ENCODE measurements around the gene SLC7A5. TPM values are rescaled to one million over a fixed set of nuclear protein-coding genes. Genes with fewer than 3 reads are reported as not detected.

The SLC7A5 gene
- total RNA-seq, 1 donor from 2014 or later, result 169 TPM

DNA sequence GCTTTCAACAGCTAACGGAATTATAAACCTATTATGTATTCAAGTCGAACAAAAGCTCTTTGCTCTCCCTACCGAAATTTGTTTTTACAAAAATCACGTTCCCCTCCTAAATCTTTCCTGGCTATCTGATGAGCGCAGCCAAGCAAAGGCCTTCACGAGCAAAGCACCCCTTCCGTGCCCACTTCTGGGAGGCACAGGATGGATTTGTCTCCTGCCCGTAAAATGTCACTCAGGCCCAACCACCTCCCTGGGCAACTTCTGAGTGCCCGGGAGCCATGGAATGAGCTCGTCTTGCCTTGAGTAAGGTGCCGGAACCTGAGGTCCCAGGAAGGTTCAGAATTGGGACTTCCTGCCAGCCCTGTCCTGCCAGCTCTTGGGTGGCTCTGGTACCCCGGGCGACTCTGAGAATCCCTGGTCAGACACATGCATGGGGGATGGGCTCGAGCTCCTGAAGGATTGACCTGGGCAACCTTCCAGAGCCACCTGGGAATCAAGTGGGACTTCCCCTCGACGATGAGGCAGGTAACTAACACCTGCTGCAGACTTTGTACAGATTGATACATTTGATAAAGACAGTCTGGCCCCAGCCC is 19.8 kb downstream of the SLC7A5 start:
- TF ChIP-seq, protein P1, sequence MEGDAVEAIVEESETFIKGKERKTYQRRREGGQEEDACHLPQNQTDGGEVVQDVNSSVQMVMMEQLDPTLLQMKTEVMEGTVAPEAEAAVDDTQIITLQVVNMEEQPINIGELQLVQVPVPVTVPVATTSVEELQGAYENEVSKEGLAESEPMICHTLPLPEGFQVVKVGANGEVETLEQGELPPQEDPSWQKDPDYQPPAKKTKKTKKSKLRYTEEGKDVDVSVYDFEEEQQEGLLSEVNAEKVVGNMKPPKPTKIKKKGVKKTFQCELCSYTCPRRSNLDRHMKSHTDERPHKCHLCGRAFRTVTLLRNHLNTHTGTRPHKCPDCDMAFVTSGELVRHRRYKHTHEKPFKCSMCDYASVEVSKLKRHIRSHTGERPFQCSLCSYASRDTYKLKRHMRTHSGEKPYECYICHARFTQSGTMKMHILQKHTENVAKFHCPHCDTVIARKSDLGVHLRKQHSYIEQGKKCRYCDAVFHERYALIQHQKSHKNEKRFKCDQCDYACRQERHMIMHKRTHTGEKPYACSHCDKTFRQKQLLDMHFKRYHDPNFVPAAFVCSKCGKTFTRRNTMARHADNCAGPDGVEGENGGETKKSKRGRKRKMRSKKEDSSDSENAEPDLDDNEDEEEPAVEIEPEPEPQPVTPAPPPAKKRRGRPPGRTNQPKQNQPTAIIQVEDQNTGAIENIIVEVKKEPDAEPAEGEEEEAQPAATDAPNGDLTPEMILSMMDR (IDR thresholded peaks at IDR 0.05; ENCODE audit: insufficient read depth, low read length, severe bottlenecking), result no peak
- DNase-seq (ENCODE audit: low read depth), result no peak
- no peak for FAIRE-seq
- no peak overlapping the region for H3K4me3 ChIP-seq (ENCODE audit: low read depth, low read length)
- H3K36me3 ChIP-seq (ENCODE audit: control insufficient read depth, insufficient read depth, low read length), result peaks cover 70% of the 10 kb centered on the region
- no peaks in the 10 kb centered on the region for H3K27me3 ChIP-seq (ENCODE audit: control insufficient read depth, insufficient read depth, low read length)

DNA sequence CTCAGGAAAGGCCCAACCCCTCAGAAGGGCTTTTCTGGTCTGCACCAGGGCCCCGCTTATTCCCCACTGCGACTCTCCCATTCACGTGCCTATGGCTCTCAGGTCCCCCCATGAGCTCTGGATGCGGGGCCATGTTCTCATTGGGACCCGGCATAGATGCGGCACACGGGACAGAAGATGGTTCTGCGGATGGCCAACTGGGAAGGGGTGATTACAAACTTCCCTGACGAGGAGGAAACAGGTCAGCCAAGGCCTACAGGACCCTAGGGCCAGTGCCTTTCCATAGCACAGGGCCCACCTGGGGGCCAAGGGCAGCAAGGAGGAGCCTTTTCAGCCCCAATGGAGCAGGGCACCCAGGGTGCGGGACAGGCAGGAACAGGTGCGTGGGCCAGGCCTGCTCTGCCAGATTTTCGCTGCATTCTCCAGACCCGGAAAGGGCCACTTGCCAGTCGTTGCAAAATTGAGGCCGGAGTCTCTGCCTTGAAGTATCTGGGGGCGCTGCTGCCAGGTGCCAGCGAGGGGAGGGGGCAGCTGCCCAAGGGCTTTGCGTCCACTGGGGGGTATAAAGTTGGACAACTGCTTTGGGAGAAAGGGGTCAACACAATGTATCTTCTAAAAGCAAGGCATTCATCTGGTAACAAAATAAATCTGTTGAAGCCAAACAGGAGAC is 20.5 kb downstream of the SLC7A5 start:
- no peak overlapping the region for H3K4me3 ChIP-seq (ENCODE audit: low read depth, low read length)
- H3K27me3 ChIP-seq (ENCODE audit: control insufficient read depth, insufficient read depth, low read length), result no peaks in the 10 kb centered on the region
- DNase-seq (ENCODE audit: low read depth) (no peak), FAIRE-seq (no peak)
- TF ChIP-seq, protein P1 (IDR thresholded peaks at IDR 0.05; ENCODE audit: insufficient read depth, low read length, severe bottlenecking), result no peak
- peaks cover 75% of the 10 kb centered on the region for H3K36me3 ChIP-seq (ENCODE audit: control insufficient read depth, insufficient read depth, low read length)

DNA sequence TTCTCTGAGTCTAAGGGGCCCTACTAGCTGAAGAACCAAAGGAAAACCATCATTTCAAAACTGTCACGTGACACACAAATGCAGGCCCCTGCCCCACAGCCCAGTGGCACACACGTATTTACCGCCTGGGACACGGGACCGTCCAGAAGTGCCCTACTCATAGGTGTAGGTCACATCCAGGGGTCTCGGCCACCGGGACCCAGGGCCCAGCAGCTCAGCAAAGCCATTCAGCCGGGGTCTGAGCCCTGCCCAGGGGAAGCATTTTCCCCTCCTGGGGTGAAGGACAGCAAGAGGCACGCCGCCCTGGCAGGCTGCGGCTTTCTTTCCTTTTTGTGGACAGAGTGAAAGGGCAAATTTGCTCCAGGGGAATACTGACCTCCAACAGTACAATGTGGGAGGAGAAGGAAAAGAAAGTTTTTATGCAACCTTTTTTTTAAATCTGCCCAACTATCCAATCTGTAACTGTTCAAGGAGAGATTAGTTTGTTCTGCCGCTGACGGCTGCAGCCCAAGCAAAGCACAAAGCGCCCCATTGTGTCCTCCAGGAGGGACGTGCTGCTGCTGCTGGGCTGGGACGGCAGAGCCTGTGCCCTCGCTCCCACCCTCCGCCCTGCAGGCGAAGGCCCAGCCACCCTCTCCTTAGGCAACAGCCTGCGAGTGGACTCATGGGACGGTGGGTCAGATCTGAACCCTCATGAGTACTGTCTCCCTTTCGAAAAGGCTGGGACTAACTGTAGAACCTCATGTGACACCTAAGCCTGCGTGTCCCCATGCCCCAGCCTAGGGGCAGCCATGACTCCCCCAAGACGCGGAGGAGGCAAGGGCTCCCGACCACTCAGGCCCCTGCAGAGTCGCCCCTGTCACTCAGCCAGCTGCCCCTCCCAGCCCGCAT is 21.3 kb downstream of the SLC7A5 start:
- FAIRE-seq, result no peak
- no peak overlapping the region for H3K4me3 ChIP-seq (ENCODE audit: low read depth, low read length)
- peaks cover 80% of the 10 kb centered on the region for H3K36me3 ChIP-seq (ENCODE audit: control insufficient read depth, insufficient read depth, low read length)
- DNase-seq (ENCODE audit: low read depth), result no peak
- H3K27me3 ChIP-seq (ENCODE audit: control insufficient read depth, insufficient read depth, low read length), result no peaks in the 10 kb centered on the region
- TF ChIP-seq, protein P1 (IDR thresholded peaks at IDR 0.05; ENCODE audit: insufficient read depth, low read length, severe bottlenecking), result no peak

DNA sequence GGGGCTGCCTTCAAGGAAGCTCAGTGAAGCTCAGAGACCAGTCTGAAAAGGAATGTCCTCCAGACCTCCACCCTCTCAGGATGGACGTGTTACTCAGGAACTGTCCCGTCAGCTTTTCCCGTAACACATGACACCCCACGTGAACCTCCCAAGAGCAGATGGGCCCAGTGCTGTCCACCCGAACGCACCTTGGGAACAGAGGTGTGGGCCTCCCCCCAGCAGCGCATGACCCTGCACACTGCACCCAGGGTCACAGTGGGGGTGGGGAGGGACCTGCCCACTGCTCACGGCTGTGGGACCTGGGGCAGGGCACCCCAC is 21.9 kb downstream of the SLC7A5 start:
- Histone ChIP-seq H3K27me3 (ENCODE audit: control insufficient read depth, insufficient read depth, low read length) (no peaks in the 10 kb centered on the region), H3K36me3 (ENCODE audit: control insufficient read depth, insufficient read depth, low read length) (peaks cover 80% of the 10 kb centered on the region), H3K4me3 (ENCODE audit: low read depth, low read length) (no peak overlapping the region)
- DNase-seq (ENCODE audit: low read depth), result no peak
- TF ChIP-seq, protein P1 (IDR thresholded peaks at IDR 0.05; ENCODE audit: insufficient read depth, low read length, severe bottlenecking), result no peak
- no peak for FAIRE-seq

DNA sequence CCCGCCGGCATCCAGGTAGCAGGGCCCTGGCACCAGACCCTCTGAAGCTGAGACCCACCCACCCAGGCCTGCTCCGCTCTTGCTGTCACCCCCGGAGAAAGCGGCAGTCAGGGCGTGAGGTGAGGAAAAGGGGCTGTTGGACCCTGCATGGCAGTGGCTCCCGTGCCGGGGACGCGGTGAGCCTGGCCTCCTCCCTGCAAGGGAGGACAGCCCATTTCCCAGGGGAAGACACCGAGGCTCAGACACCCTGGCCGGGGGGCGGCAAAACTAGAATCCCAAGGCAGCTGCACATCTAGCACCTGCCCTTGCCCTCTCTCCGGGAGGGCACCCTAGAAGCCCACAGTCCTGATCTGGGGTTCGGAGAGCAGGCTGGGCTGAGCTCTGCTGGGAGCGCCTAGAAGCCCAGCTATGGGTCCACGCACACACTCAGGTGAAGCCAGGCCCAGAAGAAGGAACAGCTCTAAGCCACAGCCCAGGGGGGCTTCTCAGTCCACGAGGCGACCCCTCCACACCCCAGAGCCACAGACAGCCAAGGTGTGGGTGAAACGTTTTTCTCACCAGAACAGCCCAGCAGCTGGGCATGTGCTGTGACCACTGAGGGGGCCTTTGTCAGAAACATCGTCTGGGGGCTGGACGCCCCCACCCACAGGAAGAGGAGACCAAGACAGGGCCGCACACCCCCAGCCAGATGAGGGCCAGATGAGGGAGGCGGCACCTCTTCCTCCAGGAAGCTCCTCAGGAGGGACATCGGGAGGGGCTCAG is 22.4 kb downstream of the SLC7A5 start:
- FAIRE-seq, result no peak
- DNase-seq (ENCODE audit: low read depth), result no peak
- H3K4me3 ChIP-seq (ENCODE audit: low read depth, low read length), result no peak overlapping the region
- peaks cover 80% of the 10 kb centered on the region for H3K36me3 ChIP-seq (ENCODE audit: control insufficient read depth, insufficient read depth, low read length)
- no peaks in the 10 kb centered on the region for H3K27me3 ChIP-seq (ENCODE audit: control insufficient read depth, insufficient read depth, low read length)
- TF ChIP-seq, protein P1 (IDR thresholded peaks at IDR 0.05; ENCODE audit: insufficient read depth, low read length, severe bottlenecking), result no peak

Measured in bronchial epithelial cell (primary cell).